ENCODE measurements around the gene VPS13A.
"Not testable (repeated sequence)": the region's sequence is repeated elsewhere in the genome, so short reads cannot be mapped to it uniquely, and the experiment has no call there.

The VPS13A gene

DNA sequence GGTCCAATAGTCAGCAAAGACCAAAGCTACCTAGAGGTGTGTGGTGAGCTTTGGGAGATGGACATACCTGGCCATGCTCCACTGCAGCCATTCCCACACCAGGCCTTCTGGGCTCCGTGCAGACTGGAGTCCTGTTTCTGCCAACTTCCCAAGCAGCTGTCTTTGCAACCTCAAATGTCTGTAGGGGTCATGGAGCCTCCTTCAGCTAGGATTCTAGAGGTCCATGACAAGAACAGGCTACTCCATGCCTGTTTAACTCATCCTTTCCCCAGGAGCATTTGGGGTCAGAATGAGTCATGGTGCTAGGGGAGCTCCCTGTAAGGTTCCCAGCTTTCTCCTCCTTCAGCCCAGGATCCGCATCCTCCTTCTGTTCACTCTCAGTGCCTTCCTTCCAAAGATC lies 17.1 kb downstream of the VPS13A start:
- no peak for DNase-seq

DNA sequence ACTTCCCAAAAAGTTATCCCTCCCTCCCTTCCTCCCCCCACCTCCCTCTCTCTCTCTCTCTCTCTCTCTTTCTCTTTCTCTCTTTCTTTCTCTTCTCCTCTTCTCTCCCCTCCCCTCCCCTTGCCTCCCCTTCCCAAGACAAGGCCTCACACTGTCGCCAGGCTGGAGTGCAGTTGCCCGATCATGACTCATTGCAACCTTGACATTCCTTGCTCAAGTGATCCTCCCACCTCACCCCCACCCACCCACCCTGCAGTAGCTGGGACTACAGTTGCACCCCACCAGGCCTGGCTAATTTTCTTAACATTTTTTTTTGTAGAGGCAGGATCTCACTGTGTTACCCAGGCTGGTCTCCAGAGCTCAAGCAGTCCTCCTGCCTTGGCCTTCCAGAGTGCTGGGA lies 32.8 kb downstream of the VPS13A start:
- no peak for DNase-seq

DNA sequence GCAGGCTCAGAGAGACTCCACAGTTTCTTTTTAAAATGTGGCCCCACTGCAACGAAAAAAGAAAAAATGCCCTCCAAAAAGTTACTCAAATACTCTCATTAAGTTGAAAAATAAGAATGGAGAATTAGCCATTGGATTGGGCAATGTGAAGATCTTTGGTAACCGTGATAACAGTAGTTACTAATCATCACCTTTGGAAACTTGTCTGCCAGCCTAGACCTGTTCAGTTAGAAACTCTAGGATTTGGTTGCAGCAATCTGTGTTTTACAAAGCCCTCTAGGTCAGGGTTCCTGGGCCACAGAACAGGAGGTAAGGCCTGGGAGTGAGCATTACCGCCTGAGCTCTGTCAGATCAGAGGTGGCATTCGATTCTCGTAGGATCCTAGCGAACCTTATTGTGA lies 34.2 kb downstream of the VPS13A start:
- no peak for DNase-seq

DNA sequence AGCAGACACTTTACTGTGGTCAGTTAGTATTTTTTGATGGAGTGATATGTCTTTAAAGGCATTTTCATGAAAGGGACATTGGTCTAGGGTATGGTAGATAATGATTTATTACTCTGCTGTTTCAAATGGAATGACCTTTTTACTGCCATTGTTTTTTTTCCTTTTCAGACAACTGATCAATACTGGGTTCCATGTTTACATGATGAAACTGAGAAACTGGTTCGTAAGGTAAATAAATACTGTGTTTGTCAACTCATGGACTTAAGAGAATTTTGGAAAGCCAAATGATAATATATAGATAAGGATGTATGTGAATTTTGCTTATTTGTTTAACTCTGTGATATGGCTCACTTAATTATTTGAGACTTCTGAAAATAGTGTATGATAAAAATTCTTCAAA lies 35.5 kb downstream of the VPS13A start:
- DNase-seq: no peak

DNA sequence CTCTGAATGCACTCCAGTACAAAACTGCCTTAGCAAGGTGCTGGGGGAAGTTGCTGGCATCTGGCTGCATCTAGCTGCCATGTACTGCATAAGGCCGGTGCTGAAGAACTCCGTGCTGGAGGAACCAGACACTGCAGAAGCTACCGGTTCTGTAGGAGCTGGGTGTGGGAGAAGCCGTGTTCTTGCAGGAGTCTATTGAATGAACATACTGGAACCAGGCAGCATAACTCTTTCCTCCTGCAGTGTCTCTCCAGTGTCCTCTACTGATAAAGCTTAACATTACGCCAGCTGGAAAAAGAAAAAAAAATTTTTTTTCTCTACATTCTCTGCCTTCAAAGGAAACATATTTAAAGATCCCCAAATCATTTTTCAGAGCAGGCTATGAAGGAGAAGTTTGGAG lies 38.5 kb downstream of the VPS13A start:
- no peak for DNase-seq

DNA sequence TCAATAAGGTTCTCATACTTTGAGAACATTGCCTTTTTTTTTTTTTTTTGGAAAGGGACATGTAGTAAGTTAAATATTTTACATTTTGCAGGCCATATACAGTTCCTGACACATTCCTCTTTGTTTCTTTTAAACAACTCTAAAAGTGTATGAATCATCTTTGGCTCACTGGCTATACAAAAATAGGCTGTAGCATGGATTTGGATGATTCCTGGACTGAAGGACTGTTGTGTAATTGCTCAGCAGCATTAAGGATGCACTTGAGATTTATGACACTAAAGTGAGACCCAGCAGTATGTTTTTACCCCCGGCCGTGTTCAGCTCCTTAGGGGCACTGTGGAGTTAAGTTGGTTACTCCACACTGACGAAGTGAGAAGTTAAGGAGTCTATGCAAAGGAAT lies 41.3 kb downstream of the VPS13A start:
- no peak for DNase-seq

DNA sequence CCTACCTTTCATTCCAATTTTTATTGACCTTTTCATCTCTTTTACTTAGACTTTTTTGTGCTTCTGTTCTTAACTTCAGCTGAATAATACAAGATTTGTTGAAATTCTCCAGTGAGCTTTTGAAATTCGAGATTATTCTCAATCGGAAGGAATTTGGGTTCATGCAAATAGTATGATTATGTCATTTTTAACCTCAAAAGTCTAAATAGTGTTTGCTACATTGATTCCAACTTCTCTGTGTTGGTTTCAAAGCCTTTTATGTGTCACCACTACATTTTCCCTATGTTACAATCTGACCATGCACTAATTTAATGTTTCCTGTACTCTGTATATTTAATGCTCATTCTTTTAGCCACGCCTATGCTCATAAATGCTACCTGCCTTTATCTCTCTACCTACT lies 44.1 kb downstream of the VPS13A start:
- DNase-seq: no peak

DNA sequence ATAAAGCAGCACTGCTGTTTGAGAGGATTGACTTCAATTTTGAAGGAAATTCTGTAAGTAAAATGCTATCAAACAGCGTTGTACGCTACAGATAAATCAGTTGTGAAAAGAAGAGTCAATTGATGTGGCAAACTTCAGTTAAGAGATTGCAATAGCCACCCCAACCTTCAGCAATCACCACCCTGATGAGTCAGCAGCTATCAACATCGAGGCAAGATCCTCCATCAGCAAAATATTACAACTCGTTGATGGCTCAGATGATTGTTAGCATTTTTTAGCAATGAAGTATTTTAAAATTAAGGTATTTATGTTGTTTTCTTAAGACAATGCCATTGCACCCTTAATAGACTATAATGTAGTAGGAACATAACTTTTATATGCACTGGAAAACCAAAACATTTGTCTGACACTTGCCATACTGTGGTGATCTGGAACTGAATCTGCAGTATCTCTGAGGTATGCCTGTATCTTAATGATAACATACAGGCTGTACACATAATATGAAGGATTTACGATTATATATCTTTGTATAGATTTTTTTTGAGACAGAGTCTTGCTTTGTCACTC lies 47.5 kb downstream of the VPS13A start:
- no peak for DNase-seq

DNA sequence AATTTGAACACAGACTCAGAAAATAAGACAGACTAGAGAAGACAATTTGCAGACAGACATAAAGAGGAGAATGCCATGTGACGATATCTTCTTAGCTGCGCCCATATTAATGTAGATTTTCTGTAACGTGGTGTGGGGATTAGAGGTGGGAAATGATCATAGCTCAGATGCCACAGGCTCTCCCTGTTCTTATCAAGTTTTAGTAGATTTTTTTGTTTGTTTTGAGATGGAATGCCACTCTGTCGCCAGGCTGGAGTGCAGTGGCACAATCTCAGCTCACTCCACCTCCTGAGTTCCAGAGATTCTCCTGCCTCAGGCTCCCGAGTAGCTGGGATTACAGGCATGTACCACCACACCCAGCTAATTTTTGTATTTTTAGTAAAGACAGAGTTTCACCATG lies 59.4 kb downstream of the VPS13A start:
- DNase-seq: no peak

DNA sequence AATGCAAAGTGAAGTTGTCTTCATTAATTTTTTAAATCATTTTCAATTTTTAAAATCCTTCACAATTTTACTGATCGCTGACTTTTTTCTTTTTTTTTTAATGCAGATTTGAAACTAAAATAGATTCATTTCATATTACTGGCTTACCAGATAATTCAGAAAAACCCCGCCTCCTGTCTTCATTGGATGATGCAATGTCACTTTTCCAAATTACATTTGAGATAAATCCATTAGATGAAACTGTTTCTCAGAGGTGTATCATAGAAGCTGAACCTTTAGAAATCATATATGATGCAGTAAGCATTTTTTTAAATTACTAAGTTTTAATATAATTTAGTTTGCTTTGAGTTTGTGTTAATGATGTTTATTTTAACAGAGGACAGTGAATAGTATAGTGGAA lies 60.6 kb downstream of the VPS13A start:
- DNase-seq: no peak

DNA sequence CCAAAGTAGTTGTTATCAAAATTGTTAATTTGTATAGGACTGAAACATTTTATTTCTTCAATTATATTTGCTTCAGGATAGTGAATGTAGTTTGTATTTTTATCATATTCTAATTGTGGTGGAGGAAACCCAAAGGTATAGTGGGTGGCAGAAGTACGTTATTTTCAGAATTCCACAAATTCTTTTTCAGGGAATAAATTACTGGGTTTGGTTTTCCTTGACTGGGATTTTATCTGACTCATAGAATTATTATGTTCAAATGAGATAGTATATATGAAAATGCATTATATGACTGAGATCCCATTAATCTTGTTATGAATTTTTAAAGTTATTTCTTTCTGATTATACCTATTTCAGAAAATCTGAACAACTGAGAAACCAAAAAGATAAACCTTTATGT lies 73.7 kb downstream of the VPS13A start:
- DNase-seq: no peak

DNA sequence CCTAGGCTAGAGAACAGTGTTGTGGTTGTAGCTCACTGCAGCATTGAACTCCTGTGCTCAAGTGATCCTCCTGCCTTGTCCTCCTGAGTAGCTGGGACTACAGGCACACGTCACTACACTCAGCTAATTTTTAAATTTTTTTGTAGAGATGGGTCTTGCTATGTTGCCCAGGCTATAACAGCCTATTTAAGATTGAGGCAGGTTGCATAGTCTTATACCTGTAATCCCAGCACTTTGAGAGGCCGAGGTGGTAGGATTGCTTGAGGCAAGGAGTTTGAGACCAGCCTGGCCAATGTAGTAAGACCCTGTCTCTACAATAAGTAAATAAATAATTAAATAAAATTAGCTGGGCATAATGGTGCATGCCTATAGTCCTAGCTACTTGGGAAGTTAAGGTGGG lies 79.9 kb downstream of the VPS13A start:
- no peak for DNase-seq

DNA sequence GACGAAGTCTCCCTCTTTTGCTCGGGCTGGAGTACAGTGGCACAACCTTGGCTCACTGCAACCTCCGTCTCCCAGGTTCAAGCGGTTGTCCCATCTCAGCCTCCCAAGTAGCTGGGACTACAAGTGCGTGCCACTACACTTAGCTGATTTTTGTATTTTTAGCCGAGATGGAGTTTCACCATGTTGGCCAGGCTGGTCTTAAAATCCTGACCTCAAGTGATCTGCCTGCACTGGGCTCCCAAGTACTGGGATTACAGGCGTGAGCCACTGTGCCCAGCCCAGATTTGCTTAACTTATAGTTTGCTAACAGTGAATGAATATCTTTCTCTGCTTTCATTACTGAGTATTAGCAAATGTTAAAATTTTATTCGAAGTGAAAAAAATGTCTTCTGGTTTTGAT lies 84.3 kb downstream of the VPS13A start:
- DNase-seq: no peak

DNA sequence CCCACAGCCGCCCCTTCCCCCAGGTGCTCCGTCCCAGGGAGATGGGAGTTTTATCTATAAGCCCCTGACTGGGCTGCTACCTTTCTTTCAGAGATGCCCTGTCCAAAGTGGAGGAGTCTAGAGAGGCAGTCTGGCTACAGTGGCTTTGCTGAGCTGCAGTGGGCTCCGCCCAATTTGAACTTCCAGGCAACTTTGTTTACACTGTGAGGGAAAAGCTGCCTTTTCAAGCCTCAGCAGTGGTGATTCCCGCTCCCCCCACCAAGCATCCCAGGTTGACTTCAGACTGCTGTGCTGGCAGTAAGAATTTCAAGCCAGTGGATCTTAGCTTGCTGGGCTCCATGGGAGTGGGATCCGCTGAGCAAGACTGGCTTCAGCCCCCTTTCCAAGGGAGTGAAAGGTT lies 90.4 kb downstream of the VPS13A start:
- DNase-seq: not testable (repeated sequence)

DNA sequence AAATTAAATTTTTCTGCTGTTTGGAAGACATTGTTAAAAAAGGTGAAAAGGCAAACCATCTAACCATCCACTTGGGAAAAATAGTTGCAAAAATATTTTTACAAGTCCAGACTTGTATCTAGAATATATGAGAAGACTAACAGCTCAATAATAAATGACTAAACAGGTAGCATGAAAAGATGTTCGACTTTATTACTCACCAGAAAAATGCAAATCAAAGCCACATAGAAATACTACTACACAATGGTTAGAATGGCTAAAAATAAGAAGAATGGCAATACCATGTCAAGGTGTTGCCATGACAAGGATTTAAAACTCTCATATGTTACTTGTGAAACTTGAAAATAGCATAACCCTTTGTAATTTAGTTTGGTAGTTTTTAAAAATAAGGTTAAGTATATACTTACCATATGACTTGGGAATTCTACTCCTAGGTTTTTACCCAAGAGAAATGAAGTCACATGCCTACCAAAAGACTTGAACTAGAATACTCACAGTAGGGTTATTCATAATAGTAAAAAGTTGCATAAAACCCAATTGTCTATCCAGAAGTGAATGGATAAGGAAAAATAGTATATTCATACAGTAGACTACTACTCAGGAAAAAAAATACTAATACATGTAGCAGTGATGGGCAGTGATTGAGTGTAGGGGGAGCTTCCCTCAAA lies 93.8 kb downstream of the VPS13A start:
- no peak for DNase-seq

DNA sequence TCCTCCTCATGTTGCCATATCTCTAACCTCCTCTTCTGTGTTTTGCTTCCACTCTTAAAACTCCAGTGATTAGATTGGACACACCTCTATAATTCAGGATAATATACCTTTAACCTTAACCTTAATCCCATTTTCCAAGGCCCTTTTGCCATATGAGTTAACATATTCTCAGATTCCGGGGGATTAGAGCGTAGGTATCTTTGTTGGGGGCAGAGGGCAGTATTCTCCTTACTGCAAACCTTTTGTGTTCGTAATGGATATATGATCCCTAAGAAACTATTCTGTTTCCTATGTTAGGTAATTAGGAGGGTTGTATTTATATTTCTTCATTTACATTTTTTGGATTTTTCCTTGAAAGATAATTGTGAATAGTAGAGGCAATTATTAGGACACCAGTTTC lies 99.5 kb downstream of the VPS13A start:
- no peak for DNase-seq

DNA sequence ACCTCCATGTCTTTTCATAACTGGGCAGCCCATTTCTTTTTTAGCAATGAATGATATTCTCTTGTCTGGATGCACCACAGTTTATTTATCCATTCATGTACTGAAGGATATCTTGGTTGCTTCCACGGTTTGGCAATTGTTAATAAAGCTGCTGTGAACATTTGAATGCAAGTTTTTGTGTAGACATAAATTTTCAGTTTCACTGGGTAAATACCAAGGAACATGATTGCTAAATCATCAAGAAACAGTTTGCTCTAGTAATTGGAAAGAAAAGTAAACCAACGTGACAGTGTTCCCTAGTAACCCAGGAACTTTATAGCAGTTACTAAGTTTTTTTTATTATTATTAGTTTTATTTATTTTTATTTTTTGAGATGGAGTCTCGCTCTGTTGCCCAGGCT lies 100.4 kb downstream of the VPS13A start:
- DNase-seq: no peak

DNA sequence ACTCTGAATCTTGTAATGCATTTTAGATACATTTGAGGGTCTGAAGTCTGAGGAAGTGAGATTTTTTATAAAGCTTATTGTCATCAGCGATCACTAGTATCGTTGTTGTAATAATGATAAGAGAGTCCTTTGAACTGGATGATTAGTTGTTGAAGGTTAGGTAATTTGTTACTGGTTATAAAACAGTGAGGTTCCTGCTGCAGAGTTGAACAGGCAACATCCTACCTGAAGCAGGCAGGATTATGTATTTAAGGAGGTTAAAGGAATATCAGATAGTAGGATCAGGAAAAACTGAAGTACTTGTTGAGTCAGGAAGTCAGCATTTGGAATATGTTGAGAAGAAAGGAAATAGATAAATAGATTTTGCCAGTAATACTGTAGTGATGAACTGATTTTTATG lies 106.7 kb downstream of the VPS13A start:
- DNase-seq: no peak

DNA sequence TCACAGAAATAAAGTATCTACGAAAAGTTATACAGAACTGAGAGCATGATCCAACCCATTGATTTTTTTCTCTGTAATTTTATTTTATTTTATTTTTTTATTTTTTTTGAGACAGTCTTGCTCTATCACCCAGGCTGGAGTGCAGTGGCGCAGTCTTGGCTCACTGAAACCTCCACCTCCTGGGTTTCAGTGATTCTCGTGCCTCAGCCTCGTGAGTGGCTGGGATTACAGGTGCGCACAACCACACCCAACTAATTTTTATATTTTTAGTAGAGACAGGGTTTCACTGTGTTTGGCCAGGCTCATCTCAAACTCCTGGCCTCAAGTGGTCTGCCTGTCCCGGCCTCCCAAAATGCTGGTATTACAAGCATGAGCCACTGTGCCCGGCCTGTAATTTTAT lies 107.3 kb downstream of the VPS13A start:
- DNase-seq: no peak

DNA sequence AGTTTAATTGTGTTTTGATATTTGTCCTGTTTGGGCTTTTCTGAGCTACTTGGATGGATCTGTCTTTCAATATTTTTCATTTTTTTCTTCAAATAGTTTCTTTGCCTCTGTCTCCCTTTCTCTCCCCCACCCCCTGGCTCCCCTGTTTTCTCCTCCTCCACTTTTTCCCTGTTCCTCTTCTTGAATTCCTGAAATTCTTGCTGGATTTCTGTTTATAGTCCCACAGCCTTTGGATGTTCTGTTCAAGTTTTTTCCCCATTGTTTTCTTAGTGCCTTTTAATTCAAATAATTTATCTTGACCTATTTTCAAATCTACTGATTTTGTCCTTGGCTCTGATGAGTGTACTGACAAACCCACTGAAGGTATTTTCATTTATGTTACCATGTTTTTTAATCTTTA lies 113.0 kb downstream of the VPS13A start:
- no peak for DNase-seq

DNA sequence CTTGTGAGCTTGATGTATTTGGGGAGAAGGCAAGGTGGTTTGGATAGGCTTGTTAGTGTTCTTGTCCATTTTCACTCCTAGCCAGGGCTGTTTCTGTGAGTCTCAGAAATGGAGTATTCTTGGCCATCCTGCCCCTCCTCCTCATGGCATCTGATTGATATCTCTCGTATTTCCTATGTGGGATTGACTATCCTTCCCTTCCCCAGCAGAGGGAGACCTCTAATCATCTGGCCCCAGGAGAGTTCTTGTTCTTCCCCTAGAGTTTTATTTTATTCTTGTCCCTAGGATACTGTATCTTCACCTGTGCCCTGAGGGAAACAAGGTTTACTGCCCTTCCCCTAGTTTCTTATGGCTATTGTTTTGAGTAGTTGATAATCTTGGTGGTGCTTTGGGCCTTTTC lies 114.4 kb downstream of the VPS13A start:
- no peak for DNase-seq

DNA sequence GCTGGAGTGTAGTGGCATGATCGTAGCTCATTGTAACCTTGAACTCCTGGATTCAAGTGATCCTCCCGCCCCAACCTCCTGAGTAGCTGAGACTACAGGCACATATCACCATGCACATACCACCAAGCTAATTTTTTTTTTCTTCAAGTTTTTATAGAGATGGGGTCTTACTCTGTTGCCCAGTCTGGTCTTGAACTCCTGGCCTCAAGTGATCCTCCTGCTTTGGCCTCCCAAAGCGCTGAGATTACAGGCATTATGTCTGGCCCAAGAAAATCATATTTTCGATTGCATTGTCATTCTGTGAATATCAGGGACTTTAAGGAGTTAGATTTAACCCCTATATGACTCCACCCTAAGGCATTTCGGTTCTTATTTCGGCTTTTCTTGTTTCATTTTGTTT lies 116.6 kb downstream of the VPS13A start:
- no peak for DNase-seq

DNA sequence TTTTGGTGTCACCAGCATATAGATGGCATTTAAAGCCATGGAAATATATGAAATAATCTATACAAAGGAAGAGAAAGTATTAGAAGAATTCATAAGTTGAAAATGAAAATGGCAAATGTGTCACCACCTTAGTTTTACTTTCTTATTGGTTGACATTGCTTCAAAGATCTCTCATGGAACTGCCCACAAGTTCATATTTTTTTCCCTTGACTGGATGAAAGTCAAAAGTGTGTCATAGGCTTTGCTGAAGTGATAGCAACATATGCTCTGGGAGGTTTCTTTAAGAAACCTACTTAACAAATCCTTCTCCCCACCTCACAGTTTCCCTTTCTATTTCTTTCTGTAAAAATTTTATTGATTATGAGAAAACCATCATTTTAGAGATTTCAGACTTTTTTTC lies 127.2 kb downstream of the VPS13A start:
- peak; percentile 32 for DNase-seq

DNA sequence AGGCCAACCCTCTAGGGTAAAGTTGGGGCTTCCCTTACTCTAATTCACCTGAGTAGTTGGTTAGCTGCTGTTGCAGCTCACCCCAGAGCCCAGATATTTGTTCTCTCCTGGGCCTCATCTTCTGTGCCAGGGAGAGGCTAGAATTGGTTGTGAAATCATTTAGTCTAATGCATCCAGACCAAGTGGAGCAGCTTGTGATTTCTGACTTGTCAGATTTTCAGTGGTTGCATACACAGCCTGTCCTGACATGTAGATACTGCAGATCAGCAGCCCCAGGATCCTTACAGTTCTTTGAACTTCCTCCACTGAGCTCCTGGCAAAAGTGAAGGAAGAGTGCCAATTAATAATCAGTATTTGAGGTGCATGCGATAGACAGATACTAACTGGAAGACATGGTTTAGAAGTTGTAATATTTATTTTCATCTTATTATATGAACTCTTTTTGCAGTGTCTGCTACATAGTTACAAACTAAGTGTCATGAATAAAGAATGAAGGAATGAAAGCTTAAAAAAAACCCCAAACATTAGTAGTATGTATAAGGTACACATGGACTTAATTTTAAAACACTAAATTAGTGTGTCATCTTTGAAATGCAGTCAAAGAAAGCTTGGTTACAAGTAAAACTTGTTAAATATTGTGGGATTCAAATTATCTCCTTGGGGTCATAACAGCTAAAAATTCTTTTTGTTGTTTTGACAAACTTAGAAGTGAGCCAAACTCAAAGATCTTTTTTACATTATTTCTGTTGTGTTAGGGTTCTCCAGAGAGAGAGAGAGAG lies 128.5 kb downstream of the VPS13A start:
- no peak for DNase-seq

DNA sequence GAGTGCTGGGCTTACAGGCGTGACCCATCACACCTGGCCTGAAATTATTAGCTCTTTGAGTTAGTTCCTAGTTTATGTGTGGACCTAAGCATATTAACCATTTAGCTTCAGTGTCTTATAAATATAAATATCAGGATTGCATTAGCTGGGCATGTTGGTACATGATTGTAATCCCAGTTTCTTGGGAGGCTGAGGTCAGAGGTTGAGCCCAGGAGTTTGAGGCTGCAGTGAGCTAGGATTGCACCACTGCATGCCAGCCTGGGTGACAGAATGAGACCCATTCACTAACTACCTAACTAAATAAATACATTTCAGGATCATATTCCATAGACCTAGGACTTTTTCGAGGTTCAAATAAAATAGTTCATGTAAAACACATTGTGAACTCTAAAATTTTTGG lies 129.8 kb downstream of the VPS13A start:
- DNase-seq: no peak
